HG03558 (cell line): Measurements from ENCODE around the gene GPR12.
"Not testable (repeated sequence)": the region's sequence is repeated elsewhere in the genome, so short reads cannot be mapped to it uniquely, and the experiment has no call there.

Source experiments
- ATAC-seq: cut with Tn5 transposase; IDR thresholded peaks from one replicate; pipeline ENCODE4 v1.9.1; 2021; ENCODE audit warnings: moderate number of reproducible peaks; ENCODE audit not compliant: unreplicated experiment; ENCODE audit errors: extremely low read depth

Gene GPR12

DNA sequence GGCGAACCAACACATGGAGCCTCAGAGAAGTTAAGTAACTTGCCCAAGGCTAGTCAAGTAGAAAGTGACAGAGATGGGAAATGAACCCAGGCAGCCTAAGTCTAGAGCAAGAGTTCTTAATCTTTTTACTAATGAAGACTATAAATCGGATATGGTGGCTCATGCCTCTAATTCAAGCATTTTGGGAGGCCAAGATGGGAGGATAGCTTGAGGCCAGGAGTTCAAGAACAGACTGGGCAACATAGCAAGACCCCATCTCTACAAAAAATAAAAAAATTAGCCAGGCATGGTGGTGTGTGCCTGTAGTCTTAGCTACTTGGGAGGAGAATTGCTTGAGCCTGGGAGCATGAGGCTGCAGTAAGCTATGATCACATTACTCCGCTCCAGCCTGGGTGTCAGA lies 10.7 kb downstream of the GPR12 start:
- ATAC-seq, result no peak

DNA sequence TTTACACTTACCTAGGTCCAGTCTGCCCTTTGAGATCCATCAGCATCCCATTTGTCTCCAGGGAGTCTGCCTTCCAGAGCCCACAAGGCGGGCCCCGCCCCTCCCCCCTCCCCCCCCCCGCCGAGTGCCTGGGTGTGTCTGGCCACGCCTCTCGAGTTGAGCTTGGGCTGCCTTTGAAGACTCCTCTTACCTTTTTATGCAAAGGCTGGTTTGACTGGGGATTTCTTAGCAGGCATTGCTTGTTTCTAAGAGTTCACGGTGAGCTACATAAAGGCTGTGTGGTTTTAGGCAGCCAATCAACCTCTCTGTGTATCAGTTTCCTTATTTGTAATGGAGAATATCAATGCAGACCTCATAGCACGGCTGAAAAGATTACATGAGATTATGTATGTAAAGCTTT lies 11.3 kb downstream of the GPR12 start:
- ATAC-seq, result no peak

DNA sequence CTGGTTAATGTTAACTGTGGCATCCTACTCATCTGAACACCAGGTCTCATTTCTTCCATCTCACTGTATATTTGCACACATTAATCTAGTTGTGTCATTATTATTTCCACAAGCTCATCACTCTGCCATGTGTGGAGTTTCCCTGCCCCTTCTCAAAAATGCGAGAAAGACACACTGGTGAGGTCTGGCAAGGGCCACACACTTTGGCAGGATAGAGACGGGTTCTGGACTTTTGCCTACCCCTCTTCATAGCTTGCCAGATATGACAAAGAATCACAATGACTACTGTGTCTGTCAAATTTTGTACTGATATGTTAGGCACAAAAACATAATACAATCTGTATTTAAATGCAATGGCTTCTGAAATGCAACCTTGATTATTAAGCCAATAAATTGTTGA lies 12.9 kb downstream of the GPR12 start:
- no peak for ATAC-seq

DNA sequence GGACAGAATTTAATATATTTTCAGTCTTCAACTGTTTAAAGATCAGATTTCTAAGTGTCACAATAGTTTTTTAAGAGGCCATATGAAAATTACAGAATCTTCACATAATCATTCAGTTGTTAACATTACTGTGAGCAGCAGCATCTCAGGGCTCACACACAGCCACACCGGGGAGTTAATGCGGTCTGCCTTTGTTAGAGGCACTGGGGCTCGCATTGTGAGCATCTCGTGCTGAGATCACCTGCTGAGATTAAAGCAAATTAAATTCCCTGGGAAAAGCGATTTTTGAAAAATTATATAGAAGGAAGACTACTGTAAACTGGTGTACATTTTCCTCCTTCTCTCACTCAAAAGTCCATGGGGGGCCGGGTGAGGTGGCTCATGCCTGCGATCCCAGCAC lies 16.6 kb downstream of the GPR12 start:
- no peak for ATAC-seq

DNA sequence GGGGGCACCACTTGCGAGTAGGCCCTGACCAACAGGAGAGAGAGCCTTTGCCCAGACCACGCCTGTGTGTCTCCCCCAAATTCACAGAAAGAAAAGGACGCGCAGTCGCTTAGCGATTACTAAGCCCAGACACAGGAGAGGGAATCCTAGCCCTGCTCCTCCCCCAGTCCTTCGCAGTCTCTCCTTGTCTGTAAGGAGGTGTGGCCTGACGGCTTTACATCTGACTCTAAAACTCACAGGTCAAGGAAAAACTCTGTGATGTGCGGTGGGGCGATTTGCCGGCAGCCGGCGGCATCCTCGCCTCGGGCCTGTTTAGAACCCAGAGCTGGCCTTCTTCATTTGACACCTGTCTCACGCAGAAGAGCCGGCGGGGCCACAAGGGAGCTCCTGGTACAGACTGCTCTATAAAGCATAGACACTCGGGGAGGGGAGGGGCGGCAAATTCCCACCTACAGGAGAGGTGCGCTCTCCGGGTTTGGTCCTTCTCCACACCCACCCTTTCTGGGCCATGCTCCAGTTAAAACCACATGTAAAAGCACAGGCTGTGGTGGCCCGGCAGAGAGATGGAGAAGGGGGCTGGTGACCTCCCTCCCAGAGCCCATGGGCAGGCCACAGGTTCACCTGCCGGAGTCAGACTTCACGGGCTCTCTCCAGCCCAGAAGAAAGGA lies 17.8 kb downstream of the GPR12 start:
- no peak for ATAC-seq

DNA sequence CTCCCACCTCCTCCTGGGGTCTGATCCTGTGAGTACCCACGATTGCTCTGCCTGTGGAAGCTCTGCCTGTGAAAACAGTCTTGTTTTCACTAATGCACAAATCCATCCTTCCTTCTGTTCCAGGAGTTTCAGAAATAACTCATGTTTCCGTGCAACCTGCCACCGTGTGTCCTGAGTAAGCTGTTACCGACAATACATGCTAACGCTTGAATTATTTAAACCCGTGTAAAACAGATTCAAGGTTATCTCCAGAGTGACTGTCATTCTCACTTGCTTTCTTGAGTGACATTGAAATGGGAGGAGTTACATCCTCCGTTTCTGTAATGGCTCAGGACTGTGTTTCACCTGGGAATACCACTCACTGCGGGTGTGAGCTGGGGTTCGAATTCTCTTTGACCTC lies 24.9 kb downstream of the GPR12 start:
- ATAC-seq, result no peak

DNA sequence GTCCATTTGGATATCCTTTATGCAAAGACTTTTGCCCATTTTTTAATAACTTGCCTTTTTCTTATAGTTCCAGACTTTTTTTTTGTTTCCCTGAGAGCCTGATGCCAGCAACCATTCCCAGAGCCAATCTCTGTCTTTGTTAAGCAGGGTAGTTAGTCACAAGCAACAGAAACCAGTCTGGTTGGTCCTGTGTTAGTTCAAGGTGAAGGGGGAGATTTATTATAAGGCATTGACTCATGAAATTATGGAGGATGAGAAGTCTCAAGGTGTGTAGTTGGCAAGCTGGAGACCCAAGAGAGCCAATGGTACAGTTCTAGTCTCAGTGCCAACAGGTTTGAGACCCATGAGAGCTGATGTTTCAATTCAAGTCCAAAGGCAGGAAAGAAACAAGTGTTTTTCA lies 33.0 kb downstream of the GPR12 start:
- ATAC-seq, result no peak

DNA sequence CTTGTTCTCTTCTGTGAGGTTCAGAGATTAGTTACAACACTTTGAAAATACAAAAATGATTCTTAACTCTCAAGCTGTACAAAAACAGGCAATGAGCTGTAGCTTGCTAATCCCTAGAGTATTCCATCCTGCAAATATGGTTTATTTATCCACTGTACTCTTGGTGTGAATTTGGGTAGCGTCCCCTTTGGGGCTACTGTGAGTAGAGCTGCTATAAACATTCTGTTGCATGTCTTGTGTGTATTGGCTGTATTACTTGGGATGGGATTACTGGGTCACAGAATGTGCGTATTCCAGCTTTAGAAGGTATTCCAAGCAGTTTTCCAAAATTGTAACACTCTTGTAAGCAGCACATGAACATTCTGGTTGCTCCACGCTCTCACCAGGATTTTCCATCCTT lies 33.5 kb downstream of the GPR12 start:
- no peak for ATAC-seq

DNA sequence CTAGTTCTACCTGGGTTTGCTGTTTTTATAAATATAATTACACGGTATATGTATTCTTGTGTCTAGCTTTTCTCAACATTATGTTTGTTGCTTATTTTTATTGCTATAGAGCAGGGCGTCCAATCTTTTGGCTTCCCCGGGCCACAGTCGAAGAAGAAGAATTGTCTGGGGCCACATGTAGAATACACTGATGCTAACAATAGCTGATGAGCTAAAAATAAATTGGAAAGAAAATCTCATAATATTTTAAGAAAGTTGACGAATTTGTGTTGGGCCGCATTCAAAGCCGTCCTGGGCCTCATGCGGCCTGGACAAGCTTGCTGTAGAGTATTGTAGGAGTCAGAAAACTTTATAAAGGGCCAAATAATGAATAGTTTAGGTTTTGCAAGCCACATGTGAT lies 33.9 kb downstream of the GPR12 start:
- no peak for ATAC-seq

DNA sequence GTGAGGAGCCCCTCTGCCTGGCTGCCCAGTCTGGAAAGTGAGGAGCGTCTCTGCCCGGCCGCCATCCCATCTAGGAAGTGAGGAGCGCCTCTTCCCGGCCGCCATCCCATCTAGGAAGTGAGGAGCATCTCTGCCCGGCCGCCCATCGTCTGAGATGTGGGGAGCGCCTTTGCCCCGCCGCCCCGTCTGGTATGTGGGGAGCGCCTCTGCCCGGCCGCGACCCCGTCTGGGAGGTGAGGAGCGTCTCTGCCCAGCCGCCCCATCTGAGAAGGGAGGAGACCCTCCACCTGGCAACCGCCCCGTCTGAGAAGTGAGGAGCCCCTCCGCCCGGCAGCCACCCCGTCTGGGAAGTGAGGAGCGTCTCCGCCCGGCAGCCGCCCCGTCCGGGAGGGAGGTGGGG lies 37.0 kb downstream of the GPR12 start:
- ATAC-seq, result not testable (repeated sequence)

DNA sequence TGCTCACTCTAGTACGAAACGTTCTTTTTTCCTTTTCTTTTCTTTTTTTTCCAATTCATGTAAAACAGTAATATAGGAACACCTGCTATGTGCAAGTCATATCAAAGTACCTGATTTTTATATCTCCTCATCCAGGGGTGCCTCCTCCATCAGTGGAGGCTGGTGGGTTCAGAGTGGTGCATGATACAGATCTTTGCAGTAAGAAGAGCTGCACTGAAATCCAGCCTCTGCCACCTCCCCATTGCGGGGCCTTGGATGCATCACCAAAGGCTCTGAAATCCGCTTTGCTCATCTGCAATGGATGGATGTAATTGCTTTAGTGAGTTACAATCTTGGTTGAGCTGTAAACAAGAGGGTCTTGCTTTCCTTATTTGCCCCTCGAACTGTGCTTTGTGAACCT lies 38.3 kb downstream of the GPR12 start:
- ATAC-seq, result no peak

DNA sequence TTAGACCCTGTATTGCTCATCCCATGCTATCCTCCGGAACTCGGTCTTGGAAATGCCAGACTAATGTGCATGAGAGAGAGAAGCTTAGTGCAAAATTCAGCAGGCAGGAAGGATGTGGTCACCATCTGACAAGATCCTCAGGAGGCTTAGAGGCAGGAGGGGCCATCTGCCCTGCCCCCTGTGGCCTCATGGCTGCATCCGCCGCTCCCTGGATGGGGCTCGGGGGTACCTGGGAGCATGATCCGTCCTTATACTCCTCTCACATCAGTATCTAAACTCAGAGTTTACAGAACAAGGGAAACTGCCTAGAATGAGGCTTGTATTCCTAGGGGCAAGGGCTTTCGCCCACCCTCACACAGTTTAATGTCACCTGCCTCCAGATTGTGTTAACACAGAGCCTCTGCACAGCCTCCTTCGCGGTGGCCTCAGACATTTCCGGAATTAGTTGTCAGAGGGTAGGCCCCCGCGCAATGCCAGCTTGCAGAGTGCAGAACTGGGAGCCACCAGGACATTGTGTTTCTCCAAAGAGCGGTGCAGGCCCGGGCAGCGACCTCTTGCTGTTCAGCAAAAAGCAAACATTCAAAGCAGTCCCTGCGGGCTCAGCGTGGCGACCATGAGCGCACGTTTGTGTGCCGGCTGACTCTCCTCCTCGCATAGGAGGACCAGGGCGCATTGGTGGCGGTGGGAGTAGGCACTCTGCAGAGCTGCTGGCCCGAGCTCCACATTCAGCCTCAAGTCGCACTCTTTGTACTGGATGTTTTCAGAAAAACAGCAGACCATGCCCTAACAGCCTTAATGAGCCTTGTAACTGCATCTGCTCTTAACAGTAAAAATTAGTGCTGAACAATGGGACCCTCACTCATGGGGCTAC lies 39.1 kb downstream of the GPR12 start:
- no peak for ATAC-seq

DNA sequence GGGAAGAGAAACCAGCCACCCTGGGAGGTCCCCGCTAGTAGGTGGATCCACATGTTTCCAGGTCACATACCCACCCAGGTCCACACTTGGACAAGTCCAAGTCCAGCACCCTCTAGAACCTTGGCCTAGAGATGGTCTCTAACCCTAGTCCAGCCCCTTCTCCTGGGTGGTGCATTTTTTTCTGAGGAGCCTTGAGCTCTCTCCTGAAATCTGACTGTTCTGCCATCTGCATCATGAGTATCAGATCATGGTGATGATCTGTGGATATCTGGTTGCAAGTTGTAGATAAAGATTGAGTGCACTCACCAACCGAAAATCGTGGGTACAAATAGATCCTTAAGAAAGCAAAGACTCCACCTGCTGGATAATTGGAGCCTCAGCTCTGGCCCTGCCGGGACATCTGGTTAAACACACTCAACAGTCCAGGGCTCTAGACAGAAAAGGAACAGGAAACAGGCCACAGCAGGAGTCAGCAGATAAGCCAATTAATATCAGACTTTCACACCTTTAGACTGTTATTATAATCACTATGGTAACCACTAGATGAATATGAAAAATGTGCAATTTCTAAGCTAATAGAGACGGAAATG lies 41.1 kb downstream of the GPR12 start:
- ATAC-seq, result no peak

DNA sequence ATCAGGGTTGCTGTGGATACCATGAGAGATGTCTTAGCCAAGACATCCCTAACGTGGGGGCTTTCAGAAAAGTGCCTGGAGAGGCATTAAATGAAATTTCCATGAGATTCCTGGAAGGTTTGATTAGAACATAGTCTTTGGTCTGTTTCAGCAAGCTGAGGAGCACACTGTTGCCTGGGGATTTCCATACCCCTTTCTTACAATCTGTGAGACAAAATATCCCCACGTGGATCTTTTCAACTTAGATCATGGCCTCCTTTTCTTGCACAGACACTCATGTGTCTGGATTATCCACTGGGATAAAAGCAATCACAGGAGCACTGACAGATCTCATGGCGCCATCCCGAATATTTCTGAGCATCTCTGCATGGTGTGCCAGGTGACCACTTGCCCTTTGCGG lies 41.7 kb downstream of the GPR12 start:
- no peak for ATAC-seq

DNA sequence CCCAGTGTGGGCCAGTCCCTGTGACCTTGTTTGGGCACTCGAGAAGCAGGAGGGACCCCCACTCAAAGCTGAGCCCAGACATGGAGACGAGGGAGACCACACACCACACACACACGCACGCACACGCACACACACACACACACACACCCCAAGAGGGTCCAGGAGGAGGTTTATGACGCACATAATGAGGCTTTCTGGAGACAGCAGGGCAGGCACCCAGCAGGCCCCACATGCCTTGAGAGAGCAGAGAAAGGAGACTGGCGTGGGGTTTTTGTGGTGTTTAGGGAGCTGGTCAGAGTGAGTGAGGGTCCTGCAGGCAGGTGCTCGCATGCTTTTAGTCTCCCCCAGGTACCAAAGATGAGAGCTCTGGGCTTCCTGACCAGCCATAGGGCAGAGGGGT lies 42.4 kb downstream of the GPR12 start:
- no peak for ATAC-seq

DNA sequence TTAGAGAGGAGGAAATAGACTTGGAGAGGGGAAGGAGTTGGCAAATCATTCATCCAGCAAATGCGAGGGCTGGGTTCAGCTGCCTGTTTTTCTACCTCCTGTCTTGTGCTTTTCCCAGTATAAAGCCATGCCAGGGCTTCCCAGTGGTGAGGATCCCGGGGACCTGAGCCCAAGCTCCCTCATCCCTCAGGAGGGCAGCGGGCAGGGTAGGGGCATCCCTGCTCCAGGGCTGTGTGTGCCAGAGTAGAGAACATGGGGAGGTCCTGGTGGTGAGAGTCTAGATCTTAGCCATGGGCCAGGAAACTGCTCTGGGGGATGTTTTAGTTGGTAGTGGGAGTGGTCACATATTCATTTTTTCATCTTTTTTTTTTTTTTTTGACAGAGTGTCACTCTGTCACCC lies 43.6 kb downstream of the GPR12 start:
- ATAC-seq, result no peak

DNA sequence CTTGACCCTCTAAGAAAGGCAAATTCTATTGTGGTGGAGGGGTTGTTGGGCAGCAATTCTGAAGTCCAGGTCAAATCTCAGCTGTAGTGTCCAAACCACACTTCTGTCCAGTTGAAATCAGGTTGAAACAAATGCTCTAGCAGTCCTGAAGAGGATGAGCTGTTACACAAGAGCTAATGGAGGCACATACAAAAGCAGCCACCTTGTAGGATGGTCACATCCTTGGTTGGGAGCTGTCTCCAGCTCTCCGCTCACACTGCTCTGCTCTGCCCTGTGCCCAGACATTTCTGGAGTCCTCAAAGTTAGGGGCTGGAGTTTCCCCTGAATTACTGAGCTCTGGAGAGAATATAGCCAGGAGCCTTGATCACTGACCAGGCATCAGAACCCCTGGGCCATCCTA lies 47.2 kb downstream of the GPR12 start:
- no peak for ATAC-seq

DNA sequence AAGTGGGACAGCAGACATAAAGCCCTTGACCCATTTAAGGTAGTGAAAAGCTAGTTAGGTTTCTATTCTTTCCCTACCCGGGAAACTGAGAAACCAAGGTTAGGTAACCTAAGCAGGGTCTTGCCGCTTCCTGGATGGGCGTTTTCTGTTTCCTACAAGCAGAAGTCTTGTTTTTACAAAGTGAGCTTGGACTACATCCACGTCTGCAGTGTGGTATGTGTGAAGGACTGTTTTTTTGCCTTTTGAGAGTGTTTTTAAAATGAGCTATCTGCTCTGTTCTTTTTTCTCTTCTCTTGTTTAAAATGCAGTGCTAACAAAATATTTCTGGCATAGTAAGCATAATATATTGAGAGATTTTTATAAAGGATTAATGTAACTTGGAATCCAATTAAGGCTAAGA lies 49.4 kb downstream of the GPR12 start:
- no peak for ATAC-seq

DNA sequence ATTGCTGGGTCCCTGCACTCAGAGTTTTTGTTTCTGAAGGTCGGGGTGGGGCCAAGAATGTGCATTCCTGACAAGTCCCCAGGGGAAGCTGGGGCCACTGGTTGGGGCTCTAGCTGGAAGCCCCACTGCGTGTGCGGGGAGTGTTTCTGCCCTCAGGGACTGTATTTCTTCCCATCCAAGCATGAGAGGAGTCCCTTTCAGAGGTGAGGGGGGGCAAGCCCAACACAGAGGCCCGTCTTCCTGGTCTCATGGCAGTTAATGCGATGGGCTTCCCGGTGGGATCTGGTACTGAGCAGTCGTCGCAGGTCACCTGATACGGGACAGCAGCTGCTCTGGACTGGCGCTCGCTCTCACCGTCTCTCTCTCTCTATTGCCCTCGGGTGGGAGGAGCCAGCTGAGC lies 50.4 kb downstream of the GPR12 start:
- no peak for ATAC-seq

DNA sequence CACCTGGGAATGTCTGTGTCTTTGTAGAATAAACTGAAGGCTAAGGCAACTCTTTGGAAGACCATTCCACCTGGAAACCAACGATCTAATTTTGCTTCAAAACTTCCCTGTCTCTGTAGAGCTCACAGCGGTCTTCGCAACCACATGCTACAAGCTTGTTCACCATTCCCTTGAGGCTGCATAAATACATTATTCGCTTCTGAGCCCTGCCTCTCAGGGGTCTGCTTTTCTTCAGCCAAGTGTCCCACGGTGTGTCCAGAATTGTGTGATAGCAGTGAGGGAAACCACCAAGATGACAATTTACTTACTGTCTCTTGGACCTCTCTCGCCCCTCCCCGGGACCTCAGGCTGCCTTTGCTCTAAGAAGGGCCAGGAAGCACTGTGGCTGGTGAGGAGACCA lies 51.1 kb downstream of the GPR12 start:
- no peak for ATAC-seq

DNA sequence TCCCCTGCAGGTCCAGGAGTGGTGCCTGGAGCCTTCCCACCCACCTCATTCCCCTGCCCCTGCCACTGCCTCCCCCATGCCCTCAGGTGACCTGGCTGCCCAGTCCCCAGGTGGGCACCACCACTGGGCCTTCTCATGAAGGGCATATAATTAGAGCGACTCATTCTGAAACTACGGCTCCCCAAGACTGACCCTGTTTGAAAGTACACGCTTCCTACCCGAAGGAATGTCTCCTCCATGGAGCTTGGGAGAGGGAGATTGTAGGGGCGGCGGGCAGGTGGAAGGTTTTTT lies 52.6 kb downstream of the GPR12 start:
- no peak for ATAC-seq
